OCI-M1 (cell line): ENCODE results near the gene CLINT1.
A peak's percentile ranks its signal among the peaks of the same experiment; 100 is the strongest.
"Not testable (repeated sequence)": the region's sequence is repeated elsewhere in the genome, so short reads cannot be mapped to it uniquely, and the experiment has no call there.

Source experiments
- DNase-seq: peaks from one replicate; lab custom pipeline; 2025; lab: John Stamatoyannopoulos, UW

CLINT1 gene

DNA sequence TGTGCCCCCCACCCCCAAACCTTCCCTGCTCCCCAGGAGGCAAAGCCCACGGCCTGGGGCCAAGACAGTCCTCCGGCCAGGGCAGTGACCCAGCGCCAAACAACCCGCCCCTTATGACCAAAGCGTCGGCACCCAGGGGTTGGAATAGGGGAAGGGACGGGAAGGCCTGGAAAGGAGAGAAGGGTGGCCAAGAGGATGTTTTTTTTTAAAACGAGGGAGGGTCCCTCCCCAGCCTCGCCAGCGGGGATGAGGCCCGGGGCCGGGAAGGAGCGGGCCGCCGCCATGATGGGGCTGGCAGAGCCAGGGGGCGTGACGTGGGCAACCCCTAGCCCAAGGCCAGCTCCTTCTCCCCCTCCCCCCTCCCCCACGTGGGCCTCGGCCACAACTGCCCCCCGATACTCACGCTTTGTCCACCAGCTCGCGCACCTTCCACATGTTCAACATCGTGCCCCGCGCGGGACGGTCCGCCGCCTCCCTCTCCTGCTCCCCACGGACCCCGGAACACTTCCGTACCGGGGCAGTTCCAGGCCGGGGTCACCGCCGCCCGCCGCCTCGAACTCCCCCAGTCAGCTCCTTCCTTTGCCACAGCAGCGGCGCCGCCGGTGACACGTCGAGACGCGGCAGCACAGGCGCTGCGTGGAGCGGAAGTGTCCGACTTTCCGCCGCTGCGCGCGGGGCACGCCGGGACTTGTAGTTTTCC, at the start of gene CLINT1:
Gene CLINT1 (minus strand): TSS at position 619 of the 700 bp plus-strand sequence. CDS start 175 bp downstream, at position 444.
- DNase-seq = peak; percentile 93

DNA sequence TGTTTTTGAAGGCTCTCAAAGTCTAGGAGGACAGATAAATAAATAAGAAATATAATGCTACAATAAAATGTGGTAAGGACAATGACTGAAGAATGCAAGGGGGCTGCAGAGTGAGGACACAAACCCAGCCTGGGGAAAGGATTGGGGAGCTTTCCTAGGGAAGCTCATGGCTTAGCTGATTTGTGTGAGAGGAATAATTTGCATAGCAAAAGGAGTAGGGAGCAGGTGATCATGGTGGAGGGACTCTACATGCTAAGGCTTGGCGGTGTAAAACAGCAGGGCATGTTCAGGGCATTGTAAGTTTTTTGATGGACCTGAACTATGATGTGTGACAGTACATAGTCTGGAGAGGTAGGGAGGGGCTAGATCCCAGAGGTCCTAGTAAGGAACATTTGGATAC, 49.5 kb upstream of the CLINT1 start:
- DNase-seq = no peak

DNA sequence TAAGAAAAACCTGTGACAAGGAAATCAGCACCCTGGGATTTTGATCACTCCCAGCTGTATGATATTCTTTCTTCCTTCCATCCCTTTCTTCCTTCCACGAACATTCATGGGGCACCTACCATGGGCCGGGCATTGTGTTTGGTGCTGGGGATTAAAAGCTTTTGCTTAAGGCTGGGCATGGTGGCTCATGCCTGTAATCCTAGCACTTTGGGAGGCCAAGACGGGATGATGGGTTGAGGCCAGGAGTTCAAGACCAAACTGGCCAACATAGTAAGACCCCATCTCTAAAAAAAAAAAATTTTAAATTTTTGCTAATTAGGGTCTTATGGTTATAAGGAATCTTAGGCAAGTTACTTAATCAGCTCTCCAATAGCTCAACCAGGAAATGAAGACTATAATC, 48.5 kb upstream of the CLINT1 start:
- no peak for DNase-seq

DNA sequence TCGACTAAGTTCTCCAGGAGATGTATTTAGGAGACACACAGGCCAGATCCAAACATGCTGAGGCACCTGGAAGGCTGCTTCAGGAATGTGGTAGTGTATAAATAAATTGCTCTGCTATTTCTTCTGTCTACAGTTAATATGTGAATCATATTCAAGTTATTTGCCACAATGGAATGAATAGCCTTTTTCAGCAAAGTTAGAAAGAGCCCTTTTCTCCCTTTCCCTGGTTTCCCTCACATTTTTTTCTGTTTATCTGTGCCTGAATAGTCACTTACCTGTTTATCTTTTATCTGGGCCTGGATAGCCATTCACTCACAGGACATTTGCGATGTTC, 44.1 kb upstream of the CLINT1 start:
- no peak for DNase-seq

DNA sequence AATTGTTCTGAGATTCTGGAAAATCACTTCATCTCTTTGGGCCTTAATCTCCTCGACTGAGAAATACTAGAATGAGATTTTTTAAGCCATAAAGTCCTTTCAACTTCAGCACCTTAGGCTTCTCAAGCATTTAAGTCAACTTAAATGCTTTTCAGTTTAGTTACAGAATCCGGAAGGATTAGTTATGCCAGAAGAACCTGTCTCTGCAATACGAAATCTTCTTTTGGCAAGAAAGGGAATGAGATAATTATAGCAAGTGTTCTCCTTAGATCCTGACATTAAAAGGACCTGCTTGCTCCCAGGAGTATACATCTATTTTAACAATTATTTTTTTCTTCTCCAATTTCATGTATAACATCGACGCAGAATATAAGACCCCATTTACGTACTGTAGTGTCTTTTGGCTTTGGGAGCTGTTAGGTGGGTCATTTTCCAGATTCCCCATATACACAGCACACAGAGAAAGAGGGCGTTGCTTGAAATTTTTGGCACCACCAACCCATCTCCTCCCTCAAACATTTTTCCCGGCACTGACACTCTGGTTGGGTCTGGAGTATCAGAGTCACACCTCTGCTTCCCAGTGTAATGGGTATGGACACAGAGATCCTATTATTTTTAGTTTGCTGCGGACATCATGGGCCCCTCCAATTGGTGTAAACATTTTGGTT, 43.6 kb upstream of the CLINT1 start:
- no peak for DNase-seq

DNA sequence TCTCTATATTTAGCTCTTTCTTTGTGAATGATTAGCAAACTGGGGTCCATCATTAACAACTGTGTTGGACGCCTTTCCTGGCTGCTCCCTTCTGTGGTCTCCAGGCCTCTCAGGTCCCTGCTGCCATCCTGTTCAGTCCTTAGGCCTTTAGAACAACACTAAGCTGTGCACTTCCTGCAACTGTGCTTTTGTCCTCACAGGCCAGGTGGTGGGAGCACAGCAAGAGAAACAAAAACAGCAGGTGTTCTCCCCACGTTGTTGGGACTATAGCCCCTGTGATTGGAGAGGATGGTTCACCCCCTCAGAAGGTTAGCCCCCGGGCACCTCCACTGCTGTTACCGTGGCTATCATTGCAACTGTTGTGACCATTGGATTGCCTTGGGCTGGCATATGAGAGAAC, 41.7 kb upstream of the CLINT1 start:
- DNase-seq = no peak

DNA sequence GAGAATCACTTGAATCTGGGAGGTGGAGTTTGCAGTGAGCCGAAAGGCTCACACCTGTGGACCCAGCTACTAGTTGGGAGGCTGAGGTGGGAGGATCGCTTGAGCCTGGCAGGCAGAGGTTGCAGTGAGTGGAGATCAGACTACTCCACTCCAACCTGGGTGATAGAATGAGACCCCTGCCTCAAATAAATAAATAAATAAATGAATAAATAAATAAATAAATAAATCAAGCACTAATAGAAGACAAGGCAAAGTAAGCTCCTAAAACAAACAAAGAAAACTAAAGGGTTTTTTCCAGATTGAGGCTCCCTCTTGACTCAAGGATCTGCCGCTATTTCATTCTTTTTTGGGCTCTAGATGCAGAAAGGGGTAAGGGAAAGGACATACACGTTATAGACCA, 34.7 kb upstream of the CLINT1 start:
- DNase-seq = no peak

DNA sequence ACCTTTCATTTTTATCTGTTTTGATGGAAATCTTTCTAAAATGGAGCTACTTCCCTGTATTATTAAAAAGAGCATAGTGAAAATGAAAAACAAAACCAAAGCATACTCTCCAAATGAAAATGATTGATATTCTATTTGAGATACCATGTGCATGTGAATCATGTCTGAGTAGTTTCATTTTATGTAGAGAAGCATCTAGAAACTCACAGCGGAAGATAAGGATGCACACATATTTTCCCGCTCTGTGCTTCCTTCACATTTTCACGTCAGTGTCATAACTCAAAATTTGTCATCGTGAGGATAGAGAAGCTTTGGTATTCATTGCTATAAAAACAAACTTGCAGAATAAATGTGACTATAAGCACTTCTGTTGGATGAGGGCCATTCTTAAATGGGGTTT, 34.0 kb upstream of the CLINT1 start:
- DNase-seq = no peak

DNA sequence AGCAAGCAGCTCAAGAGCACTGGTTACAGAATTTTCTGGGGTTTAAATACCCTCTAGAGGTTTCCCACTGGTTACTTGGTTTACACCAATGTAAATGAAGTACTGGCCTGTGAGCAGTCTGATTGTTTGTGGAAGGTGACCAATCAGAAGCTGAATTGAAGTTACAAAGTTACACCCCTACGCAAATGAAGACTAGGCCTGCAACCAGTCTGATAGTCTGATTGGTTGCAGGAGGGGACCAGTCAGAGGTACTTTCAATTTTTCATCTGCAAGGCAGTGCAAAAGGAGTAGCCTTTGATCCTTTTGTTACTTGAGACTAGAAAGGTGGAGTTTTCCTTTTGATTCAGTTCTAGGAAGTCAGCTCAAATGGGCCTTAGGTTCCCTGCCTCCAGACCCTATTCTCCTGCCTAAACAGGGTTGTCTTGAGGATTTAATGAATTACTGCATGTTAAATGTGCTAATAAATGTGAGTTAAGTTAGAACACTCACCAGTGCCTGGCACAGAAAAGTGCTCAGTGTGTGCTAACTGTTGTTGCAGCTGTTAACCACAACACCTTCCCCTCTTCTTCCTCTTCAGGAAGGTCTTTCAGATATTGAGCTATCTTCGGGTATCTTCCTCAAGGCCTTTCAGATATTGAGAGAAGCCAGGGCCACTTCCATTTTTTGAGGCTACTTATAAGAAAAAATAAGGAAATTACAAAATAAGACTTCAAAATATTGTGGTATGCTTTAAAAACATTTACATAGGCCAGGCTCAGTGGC, 32.1 kb upstream of the CLINT1 start:
- DNase-seq = peak; percentile 21

DNA sequence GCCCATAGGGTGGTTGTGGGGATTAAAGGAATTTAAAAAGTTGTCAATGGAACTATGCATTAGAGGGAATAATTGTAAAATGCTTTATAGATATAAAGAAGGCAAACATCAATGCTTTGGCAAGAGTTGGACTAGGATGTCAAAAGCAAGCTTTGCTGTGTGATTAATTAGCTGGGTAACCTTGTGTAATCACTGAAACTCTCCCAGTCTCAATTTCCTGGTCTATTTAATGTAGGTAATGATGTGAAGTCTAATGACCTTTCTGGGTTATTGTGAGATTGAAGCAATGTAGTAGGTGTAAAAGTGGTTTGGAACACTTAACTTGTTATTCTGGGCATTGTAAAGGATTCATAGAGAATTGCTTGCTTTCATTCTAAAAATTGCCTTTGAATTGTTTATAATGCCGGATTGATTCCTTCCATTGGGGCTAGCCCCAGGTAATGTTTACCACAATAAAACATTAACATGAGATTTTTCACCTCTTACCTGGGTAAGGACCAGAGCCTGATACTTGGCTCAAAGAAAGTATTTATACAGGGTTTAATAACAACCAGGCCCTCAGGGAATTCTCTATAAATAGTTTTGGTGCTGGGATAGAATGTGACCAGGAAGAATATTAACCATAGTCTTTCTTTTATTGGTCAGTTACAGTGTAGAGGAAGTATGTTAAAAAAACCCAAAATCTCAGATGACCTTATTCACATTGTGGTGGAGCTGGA, 30.0 kb upstream of the CLINT1 start:
- no peak for DNase-seq

DNA sequence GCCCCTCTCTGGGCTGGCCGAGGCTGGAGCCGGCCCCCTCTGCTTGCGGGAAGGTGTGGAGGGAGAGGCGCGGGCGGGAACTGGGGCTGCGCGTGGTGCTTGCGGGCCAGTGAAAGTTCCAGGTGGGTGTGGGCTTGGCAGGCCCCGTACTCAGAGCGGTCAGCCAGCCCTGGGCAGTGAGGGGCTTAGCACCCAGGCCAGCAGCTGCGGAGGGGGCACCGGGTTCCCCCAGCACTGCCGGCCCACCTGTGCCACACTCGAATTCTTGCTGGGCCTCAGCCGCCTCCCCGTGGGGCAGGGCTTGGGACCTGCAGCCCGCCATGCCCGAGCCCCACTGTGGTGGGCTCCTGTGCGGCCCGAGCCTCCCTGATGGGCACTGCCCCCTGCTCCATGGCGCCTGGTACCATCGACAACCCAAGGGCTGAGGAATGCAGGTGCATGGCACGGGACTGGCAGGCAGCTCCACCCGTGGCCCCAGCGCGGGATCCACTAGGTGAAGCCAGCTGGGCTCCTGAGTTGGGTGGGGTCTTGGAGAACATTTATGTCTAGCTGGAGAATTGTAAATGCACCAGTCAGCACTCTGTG, 27.9 kb upstream of the CLINT1 start:
- DNase-seq = no peak

DNA sequence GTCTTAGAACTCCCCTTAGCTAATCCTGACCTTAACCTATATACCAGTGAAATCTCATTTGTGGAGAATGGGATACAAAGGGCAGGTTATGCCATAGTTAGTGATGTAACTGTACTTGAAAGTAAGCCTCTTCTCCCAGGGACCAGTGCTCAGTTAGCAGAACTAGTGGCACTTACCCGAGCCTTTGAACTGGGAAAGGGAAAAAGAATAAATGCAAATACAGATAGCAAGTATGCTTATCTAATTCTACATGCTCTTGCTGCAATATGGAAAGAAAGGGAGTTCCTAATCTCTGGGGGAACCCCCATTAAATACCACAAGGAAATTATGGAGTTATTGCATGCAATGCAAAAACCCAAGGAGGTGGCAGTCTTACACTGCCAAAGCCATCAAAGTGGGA, 26.1 kb upstream of the CLINT1 start:
- DNase-seq = not testable (repeated sequence)

DNA sequence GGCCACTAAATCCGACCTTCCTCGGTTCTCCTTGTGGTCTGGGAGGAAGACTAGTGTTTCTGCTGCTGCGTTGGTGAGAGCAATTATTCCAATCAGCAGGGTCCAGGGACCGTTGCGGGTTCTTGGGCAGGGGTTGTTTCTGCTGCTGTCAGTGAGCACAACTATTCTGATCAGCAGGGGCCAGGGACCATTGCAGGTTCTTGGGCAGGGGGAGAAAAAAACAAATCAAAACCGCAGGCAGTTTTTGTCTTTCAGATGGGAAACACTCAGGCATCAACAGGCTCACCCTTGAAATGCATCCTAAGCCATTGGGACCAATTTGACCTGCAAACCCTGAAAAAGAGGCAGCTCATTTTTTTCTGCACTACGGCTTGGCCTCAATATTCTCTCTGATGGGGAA, 22.6 kb upstream of the CLINT1 start:
- DNase-seq = not testable (repeated sequence)

DNA sequence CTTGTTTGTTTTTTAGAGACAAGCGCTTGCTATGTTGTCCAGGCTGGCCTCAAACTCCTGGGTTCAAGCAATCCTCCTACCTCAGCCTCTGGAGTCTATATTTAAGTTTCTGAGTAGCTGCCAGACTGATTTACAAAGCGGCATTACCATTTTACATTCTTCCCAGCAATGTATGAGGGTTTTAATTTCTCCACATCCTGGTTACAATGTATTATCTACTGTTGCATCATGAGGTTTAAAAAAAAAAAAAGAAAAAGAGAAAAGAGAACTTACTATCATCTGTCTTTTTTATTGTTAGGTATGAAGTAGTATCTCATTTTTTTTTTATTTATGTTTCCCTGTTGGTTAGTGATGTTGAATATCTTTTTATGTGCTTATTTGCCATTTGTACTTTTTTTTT, 18.9 kb upstream of the CLINT1 start:
- peak; percentile 54 for DNase-seq

DNA sequence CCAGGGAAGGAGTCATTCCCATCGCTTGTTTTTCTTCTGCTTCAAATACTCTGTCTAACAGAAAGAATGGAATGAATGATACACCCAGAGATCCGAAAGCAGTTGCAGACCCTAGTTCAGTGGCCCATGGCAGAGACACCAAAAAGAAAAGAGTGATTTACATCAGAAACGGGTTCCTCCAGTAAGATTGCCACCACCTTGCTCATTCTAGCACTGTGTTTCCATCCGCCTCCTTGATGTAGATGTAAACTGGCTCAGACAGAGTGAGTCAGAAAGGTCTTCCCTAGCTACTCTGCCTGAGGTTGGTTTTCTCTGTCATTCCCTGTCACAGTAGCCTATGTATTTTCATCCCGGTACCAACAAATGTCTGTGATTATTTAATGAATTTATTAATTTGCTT, 15.9 kb upstream of the CLINT1 start:
- DNase-seq = no peak

DNA sequence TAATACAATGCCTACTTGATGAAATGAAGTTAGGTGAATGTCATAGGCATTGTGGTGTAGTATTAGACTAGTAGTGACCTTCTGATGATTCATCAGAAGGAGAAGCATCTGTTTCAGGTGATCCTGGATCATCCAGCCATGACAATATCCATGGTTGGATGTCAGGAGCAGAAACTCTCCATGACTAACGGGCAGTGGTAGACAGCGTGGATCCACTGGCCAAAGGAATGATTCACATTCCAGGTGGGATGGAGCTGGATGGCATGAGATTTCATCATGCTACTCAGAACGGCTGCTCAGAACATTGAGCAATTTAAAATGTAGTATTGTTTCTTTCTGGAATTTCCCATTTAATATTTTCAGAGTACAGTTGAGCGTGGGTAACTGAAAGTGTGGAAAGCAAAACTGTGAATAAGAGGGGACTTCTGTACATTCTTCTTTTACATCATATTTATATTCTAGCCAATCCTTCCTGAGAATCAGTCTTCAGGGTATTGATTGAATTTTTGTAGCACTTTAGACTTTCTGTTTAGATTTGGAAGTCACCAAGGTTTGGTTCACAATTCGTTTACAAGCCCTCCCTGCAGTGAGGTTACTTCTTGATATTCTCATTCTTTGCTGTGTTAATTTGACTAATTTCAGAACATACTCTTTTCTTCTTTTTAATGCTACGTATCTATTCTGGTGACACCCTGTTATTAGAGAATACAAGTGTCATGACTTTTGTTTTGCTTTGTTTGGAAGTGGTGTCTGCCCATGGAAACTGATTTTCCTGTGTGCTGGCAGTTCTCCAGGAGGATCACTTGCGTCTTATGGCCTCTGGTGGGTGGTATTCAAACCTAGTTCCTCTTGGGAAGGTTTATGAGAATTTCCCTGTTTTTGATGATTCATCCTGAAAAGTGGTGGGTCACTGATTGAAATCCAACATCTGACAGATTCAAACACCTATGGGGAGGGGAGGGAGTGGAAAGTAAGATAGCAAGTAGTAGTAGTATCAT, 12.2 kb upstream of the CLINT1 start:
- DNase-seq = peak; percentile 41

DNA sequence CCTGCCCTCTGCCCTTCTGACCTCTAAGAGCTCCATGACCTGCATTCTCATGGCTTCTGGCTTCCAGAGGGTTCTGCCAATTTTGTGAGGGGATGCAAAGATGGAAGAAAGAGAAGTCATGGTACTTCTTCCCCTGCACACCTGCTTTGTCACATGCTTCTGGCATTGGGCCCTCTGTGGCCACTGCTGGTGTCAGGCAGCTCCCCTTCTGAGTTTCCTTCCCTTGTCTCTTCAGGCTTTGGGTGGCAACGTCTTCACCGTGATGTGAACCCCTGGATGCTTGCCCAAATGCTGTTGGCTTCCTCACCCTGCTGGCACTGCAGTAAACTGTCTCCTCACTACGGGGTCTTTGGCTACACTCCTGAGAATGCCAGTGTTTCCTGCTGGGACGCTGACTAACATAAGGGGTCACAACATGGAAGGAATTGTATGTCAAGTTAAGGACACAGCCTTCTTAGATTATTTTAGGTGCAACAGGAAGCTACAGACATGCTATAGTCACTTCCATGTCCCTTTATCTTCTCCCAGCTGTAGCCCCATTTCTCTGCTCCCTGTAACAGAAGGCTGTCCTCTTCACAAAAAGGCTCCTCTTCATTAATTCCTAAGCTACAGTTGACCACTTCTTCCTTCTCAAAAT, 8.9 kb upstream of the CLINT1 start:
- DNase-seq = no peak

DNA sequence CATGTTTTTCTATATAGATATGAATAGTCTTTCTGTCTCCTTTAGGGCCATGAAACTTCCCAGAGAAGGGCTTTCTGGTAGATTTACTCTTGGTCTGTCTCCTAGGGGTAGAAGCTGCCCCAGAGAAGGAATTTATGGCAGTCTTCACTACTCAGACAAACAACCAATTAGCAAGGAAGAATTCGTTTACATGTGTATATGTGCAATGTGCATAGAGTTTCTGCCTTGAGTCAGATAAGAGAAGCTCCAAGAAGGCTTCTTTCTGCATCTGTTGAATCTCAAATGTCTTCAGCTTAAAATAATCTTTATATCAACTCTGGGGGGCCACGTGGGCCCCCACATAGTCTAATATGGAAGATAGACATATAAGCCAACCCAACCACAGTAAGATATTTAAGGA, 7.6 kb upstream of the CLINT1 start:
- no peak for DNase-seq

DNA sequence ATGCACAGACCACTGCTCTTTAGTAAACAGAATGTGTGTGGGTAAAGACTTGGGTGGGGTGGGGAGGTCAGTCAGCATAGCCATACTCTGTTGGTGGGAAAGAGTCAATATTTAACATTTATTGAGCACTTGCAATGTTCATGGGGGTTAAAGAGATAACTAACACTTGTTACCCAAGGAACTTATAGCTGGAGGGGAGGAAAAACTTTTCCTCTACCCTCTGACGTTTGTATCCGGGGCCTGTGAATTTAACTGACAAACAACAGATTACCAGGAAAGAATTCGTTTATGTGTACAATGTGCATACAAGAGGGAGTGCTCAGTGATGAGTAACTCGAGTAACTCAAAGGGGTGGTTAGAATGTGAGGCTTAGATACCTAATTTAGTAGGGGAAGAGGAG, 6.8 kb upstream of the CLINT1 start:
- DNase-seq = no peak

DNA sequence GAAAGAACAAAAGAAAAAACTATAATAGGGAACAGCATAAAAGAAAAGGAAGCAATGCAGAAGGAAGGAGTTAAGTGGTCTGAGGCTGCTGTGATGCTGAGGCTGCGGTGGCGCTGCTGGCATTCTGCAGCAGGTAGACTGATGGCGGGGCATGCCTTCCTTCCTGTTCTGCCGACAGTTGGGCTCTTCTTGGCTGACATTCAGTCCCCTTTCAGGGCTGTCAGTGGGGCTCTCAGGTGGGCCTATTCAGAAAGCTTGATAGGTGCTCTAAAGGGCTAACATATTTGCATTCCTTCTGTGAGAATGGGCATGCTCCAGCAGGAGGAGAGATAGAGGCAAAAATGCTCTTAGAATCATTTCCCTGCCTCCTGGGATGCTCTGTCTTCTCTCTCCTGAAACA, 5.1 kb upstream of the CLINT1 start:
- DNase-seq = no peak
